ENCODE results near the gene FAM161A. TPM values are rescaled to one million over a fixed set of nuclear protein-coding genes. Genes with fewer than 3 reads are reported as not detected.

FAM161A gene
- total RNA-seq, 2 experiments from 2014 or later, result 0.91 to 1.0 TPM

DNA sequence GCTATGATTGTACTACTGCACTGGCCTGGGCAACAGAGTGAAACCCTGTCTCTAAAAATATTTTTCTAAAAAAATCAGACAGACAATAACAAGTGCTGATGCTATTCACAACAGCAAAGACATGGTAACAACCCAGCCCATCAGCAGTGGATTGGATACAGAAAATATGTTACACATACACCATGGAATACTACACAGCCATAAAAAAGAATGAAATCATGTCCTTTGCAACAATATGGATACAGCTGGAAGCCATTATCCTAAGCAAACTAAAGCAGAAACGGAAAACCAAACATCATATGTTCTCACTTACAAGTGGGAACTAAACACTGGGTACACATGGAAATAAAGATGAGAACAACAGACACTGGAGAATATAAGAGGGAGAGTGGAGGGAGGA, 19.9 kb downstream of the FAM161A start:
- ATAC-seq (ENCODE audit: poor library complexity) (no peak), DNase-seq (no peak)
- Mint-ChIP-seq H3K9me3 (no peaks in the 10 kb centered on the region), H3K27ac (no peak overlapping the region), H3K36me3 (ENCODE audit: low read depth) (no peaks in the 10 kb centered on the region), H3K4me3 (no peak overlapping the region), H3K4me1 (ENCODE audit: low read depth) (no peaks in the 10 kb centered on the region), H3K27me3 (no peaks in the 10 kb centered on the region)
- Histone ChIP-seq H3K4me1 (ENCODE audit: insufficient read depth, low read length) (no peaks in the 10 kb centered on the region), H3K9me3 (ENCODE audit: control insufficient read depth in 1 of 2, insufficient read depth in 1 of 2, low read length in 2 of 2) (no peaks in the 10 kb centered on the region), H3K36me3 (ENCODE audit: insufficient read depth, low read length) (no peaks in the 10 kb centered on the region), H3K27me3 (ENCODE audit: control insufficient read depth in 1 of 2, insufficient read depth in 2 of 2, low read length in 2 of 2) (no peaks in the 10 kb centered on the region), H3K4me3 (ENCODE audit: low read length) (no peak overlapping the region), H3K27ac (ENCODE audit: low read depth in 1 of 2, low read length in 2 of 2) (no peak overlapping the region)
- ChIA-PET POLR2A (interaction anchor here (0.6 kb wide), 1 partner anchor 12 kb away, joined by 3 read pairs; no protein-coding TSS in a partner anchor), CTCF (interaction anchor here (0.5 kb wide), 1 partner anchor 35 kb away, joined by 3 read pairs; no protein-coding TSS in a partner anchor)
- intact Hi-C loops (cut with DNase I, micrococcal nuclease), result no loop called here
- TF ChIP-seq, protein P1, sequence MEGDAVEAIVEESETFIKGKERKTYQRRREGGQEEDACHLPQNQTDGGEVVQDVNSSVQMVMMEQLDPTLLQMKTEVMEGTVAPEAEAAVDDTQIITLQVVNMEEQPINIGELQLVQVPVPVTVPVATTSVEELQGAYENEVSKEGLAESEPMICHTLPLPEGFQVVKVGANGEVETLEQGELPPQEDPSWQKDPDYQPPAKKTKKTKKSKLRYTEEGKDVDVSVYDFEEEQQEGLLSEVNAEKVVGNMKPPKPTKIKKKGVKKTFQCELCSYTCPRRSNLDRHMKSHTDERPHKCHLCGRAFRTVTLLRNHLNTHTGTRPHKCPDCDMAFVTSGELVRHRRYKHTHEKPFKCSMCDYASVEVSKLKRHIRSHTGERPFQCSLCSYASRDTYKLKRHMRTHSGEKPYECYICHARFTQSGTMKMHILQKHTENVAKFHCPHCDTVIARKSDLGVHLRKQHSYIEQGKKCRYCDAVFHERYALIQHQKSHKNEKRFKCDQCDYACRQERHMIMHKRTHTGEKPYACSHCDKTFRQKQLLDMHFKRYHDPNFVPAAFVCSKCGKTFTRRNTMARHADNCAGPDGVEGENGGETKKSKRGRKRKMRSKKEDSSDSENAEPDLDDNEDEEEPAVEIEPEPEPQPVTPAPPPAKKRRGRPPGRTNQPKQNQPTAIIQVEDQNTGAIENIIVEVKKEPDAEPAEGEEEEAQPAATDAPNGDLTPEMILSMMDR (IDR thresholded peaks at IDR 0.05), result no peak

GRCh38 chr2:61832183-61832841, 21.5 kb downstream of the FAM161A start:
- H3K4me3 Mint-ChIP-seq, result no peak overlapping the region
- H3K36me3 ChIP-seq (ENCODE audit: insufficient read depth, low read length), result no peaks in the 10 kb centered on the region
- no peak overlapping the region for H3K27ac ChIP-seq (ENCODE audit: low read depth in 1 of 2, low read length in 2 of 2)
- no peaks in the 10 kb centered on the region for H3K9me3 Mint-ChIP-seq
- H3K4me3 ChIP-seq (ENCODE audit: low read length), result no peak overlapping the region
- H3K36me3 Mint-ChIP-seq (ENCODE audit: low read depth), result no peaks in the 10 kb centered on the region
- TF ChIP-seq, protein P1 (IDR thresholded peaks at IDR 0.05), result no peak
- intact Hi-C loops (cut with DNase I, micrococcal nuclease), result no loop called here
- no peaks in the 10 kb centered on the region for H3K4me1 ChIP-seq (ENCODE audit: insufficient read depth, low read length)
- H3K27me3 ChIP-seq (ENCODE audit: control insufficient read depth in 1 of 2, insufficient read depth in 2 of 2, low read length in 2 of 2), result no peaks in the 10 kb centered on the region
- ChIA-PET POLR2A (no interaction called here), CTCF (no interaction called here)
- no peak overlapping the region for H3K27ac Mint-ChIP-seq
- no peaks in the 10 kb centered on the region for H3K27me3 Mint-ChIP-seq
- H3K4me1 Mint-ChIP-seq (ENCODE audit: low read depth), result no peaks in the 10 kb centered on the region
- ATAC-seq (ENCODE audit: poor library complexity) (no peak), DNase-seq (no peak)
- H3K9me3 ChIP-seq (ENCODE audit: control insufficient read depth in 1 of 2, insufficient read depth in 1 of 2, low read length in 2 of 2), result no peaks in the 10 kb centered on the region

DNA sequence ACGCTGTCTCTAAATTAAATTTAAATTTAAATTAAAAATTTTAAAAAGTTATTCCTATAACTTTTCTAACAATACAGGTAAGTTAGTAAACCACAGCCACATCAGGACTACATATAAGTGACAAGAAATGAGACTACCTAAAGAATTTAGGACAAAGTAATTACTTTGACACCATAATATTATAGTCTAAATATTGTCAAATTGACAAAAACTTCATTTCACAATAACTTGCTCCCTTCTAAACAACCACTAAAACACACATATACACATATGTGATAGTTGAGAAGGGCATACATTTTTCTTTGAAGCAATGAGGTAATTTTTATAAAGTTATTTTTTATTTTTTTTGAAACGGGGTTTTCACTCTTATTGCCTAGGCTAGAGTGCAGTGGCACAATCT, 31.6 kb downstream of the FAM161A start:
- Histone ChIP-seq H3K4me1 (ENCODE audit: insufficient read depth, low read length) (no peaks in the 10 kb centered on the region), H3K9me3 (ENCODE audit: control insufficient read depth in 1 of 2, insufficient read depth in 1 of 2, low read length in 2 of 2) (no peaks in the 10 kb centered on the region), H3K36me3 (ENCODE audit: insufficient read depth, low read length) (no peaks in the 10 kb centered on the region), H3K4me3 (ENCODE audit: low read length) (no peak overlapping the region), H3K27ac (ENCODE audit: low read depth in 1 of 2, low read length in 2 of 2) (no peak overlapping the region), H3K27me3 (ENCODE audit: control insufficient read depth in 1 of 2, insufficient read depth in 2 of 2, low read length in 2 of 2) (no peaks in the 10 kb centered on the region)
- TF ChIP-seq, protein P1 (IDR thresholded peaks at IDR 0.05), result no peak
- intact Hi-C loops (cut with DNase I, micrococcal nuclease), result no loop called here
- Mint-ChIP-seq H3K9me3 (no peaks in the 10 kb centered on the region), H3K27ac (no peak overlapping the region), H3K4me3 (no peak overlapping the region), H3K4me1 (ENCODE audit: low read depth) (no peaks in the 10 kb centered on the region), H3K36me3 (ENCODE audit: low read depth) (no peaks in the 10 kb centered on the region), H3K27me3 (no peaks in the 10 kb centered on the region)
- ChIA-PET CTCF (no interaction called here), POLR2A (no interaction called here)
- no peak for ATAC-seq (ENCODE audit: poor library complexity)
- no peak for DNase-seq
